K562 (cell line): ENCODE results near the gene LCN12. TPM values are rescaled to one million over a fixed set of nuclear protein-coding genes. Genes with fewer than 3 reads are reported as not detected.
A peak's percentile ranks its signal among the peaks of the same experiment; 100 is the strongest.

Experiments used
- BHLHE40 ChIP-seq: IDR thresholded peaks from 2 replicates; pipeline ENCODE4 v1.6.1; 2011; ENCODE audit warnings: low read length, improper control_type of control experiment
- CTBP1 ChIP-seq: fragments of 450-650 bp; IDR thresholded peaks from 2 replicates; pipeline ENCODE4 v1.6.1; 2016; ENCODE audit warnings: borderline replicate concordance
- ERF ChIP-seq: fragments of 450-650 bp; formaldehyde crosslinking; IDR thresholded peaks from 2 replicates; pipeline ENCODE4 v1.4.0; 2020; ENCODE audit warnings: mild to moderate bottlenecking, mixed read lengths
- FOXM1 ChIP-seq, 2 experiments: fragments of 450-650 bp in 1 of 2; sonication (generic) in 1 of 2; formaldehyde crosslinking in 1 of 2; IDR thresholded peaks; 2 replicates each; pipeline versions ENCODE4 v1.6.1 to v1.9.0; 2017 to 2022; ENCODE audit warnings: low read depth in 2 of 2, mild to moderate bottlenecking in 2 of 2, missing genetic modification reagents in 1 of 2, moderate library complexity in 1 of 2
- POLR2G ChIP-seq: fragments of 200-400 bp; formaldehyde crosslinking; IDR thresholded peaks from 2 replicates; pipeline ENCODE4 v1.6.1; 2017; ENCODE audit warnings: low read depth, mild to moderate bottlenecking, antibody characterized with exemption, low read length, moderate library complexity
- SETDB1 ChIP-seq: IDR thresholded peaks from one replicate; pipeline ENCODE4 v1.6.1; 2012; ENCODE audit warnings: low read length, control low read depth, inconsistent platforms
- SMARCA5 ChIP-seq: fragments of 450-650 bp; IDR thresholded peaks from 2 replicates; pipeline ENCODE4 v1.6.1; 2016
- TSHZ1 ChIP-seq: fragments of 250-450 bp; sonication (Bioruptor Pico); IDR thresholded peaks from 2 replicates; pipeline ENCODE4 v1.4.0; 2020; ENCODE audit warnings: mild to moderate bottlenecking, moderate library complexity
- polyA plus RNA-seq, 8 experiments: library from polyadenylated mRNA; depleted of rRNA in 4 of 8; stranded (reverse) in 5 of 8; unstranded in 3 of 8; fragments of >200 nt; fragmentation: Nextera tagmentation in 2 of 8; fragmentation: Illumina TruSeq in 1 of 8; extraction: Ambion mirVana in 2 of 8; extraction: Trizol in 1 of 8; gene quantifications; 2 replicates each; pipeline versions ENCODE4 v1.2.1 to v1.2.3, GENCODE V29; 2011 to 2014; ENCODE audit warnings: inconsistent platforms in 1 of 8, missing spikeins in 1 of 8
- total RNA-seq, 7 experiments: library from RNA; depleted of rRNA in 6 of 7; stranded (reverse); fragments of >200 nt in 6 of 7; fragmentation: Illumina TruSeq in 2 of 7; extraction: Trizol in 2 of 7; gene quantifications; 2 replicates each; pipeline versions ENCODE4 v1.2.1 to v1.2.3, GENCODE V29; 2011 to 2021; ENCODE audit warnings: low replicate concordance in 1 of 7
- TF ChIP-seq, protein P1 (sequence below): fragments of 200-800 bp; sonication (Bioruptor generic); IDR thresholded peaks from 2 replicates; pipeline ENCODE4 v1.6.1; 2016; ENCODE audit warnings: missing genetic modification characterization, missing compliant biosample characterization
- TF ChIP-seq, protein P2 (sequence below), 3 experiments: fragments of 200-800 bp in 1 of 3; sonication (Bioruptor generic) in 1 of 3; sonication (generic) in 1 of 3; formaldehyde crosslinking in 1 of 3; IDR thresholded peaks; 2 replicates each; pipeline versions ENCODE4 v1.6.1 to v1.8.0; 2016 to 2022; ENCODE audit warnings: mild to moderate bottlenecking in 2 of 3, missing compliant biosample characterization in 2 of 3, missing genetic modification characterization in 2 of 3, missing genetic modification reagents in 1 of 3
- TF ChIP-seq, protein P3 (sequence below): fragments of 450-650 bp; IDR thresholded peaks from 2 replicates; pipeline ENCODE4 v1.6.1; 2016
- TF ChIP-seq, protein P4 (sequence below): sonication (generic); formaldehyde crosslinking; IDR thresholded peaks from 2 replicates; pipeline ENCODE4 v1.8.1; 2023; ENCODE audit warnings: mild to moderate bottlenecking, missing genetic modification reagents
- TF ChIP-seq, protein P5 (sequence below): sonication (generic); formaldehyde crosslinking; IDR thresholded peaks from 2 replicates; pipeline ENCODE4 v1.5.0; 2020; ENCODE audit warnings: missing genetic modification reagents

The LCN12 gene
- total and polyA plus RNA-seq, 9 of the 15 experiments (the other 6 are each of a cell fraction or from before 2014, with no cell fraction given), result 0.05 TPM; not detected in 8

DNA sequence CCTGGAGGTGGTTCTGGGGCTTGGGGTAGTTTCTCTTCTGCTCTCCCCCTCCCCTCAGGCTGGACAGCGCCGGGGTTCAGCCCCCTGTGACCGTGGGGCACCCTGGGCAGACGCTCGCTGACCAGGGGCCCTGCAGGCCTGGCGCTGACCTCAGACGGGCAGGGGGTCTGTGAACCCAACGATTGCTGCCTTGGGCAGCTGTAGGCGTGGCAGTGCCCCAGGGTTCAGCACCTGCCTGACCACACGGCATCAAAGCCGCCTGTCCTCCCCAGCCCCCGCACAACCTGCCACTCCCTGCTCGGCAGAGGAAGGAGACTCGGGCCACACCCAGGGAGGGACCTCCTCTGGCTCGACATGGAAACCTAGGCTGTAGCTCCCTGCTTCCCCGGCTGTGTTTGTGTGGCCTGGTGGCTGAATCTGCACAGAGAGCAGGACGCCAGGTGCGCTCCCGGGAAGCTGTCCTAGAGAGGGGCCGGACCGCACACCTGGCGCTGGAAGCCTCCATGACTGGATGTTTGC lies 12.2 kb downstream of the LCN12 start (continued):
- TF ChIP-seq, protein P1, sequence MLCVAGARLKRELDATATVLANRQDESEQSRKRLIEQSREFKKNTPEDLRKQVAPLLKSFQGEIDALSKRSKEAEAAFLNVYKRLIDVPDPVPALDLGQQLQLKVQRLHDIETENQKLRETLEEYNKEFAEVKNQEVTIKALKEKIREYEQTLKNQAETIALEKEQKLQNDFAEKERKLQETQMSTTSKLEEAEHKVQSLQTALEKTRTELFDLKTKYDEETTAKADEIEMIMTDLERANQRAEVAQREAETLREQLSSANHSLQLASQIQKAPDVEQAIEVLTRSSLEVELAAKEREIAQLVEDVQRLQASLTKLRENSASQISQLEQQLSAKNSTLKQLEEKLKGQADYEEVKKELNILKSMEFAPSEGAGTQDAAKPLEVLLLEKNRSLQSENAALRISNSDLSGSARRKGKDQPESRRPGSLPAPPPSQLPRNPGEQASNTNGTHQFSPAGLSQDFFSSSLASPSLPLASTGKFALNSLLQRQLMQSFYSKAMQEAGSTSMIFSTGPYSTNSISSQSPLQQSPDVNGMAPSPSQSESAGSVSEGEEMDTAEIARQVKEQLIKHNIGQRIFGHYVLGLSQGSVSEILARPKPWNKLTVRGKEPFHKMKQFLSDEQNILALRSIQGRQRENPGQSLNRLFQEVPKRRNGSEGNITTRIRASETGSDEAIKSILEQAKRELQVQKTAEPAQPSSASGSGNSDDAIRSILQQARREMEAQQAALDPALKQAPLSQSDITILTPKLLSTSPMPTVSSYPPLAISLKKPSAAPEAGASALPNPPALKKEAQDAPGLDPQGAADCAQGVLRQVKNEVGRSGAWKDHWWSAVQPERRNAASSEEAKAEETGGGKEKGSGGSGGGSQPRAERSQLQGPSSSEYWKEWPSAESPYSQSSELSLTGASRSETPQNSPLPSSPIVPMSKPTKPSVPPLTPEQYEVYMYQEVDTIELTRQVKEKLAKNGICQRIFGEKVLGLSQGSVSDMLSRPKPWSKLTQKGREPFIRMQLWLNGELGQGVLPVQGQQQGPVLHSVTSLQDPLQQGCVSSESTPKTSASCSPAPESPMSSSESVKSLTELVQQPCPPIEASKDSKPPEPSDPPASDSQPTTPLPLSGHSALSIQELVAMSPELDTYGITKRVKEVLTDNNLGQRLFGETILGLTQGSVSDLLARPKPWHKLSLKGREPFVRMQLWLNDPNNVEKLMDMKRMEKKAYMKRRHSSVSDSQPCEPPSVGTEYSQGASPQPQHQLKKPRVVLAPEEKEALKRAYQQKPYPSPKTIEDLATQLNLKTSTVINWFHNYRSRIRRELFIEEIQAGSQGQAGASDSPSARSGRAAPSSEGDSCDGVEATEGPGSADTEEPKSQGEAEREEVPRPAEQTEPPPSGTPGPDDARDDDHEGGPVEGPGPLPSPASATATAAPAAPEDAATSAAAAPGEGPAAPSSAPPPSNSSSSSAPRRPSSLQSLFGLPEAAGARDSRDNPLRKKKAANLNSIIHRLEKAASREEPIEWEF, result no peak
- TF ChIP-seq, protein P2, sequence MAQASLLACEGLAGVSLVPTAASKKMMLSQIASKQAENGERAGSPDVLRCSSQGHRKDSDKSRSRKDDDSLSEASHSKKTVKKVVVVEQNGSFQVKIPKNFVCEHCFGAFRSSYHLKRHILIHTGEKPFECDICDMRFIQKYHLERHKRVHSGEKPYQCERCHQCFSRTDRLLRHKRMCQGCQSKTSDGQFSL (CRISPR knock-in tag; IDR thresholded peaks at IDR 0.05), result no peak; the same call in 1 of the 2 replicates
- TF ChIP-seq, protein P2 (tag; IDR thresholded peaks at IDR 0.05), result no peak
- TF ChIP-seq SETDB1 (no peak), SMARCA5 (no peak), TSHZ1 (CRISPR knock-in tag) (no peak), FOXM1 (IDR thresholded peaks at IDR 0.05; ENCODE audit: low read depth) (no peak), FOXM1 (CRISPR knock-in tag; IDR thresholded peaks at IDR 0.05; ENCODE audit: low read depth) (no peak), POLR2G (peak; percentile 57), BHLHE40 (0 out of 2 replicates have a peak, but pooled peaks have one; percentile 13), CTBP1 (peak; percentile 92), ERF (CRISPR knock-in tag) (no peak)
- TF ChIP-seq, protein P3, sequence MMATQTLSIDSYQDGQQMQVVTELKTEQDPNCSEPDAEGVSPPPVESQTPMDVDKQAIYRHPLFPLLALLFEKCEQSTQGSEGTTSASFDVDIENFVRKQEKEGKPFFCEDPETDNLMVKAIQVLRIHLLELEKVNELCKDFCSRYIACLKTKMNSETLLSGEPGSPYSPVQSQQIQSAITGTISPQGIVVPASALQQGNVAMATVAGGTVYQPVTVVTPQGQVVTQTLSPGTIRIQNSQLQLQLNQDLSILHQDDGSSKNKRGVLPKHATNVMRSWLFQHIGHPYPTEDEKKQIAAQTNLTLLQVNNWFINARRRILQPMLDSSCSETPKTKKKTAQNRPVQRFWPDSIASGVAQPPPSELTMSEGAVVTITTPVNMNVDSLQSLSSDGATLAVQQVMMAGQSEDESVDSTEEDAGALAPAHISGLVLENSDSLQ, result peak; percentile 83
- TF ChIP-seq, protein P4, sequence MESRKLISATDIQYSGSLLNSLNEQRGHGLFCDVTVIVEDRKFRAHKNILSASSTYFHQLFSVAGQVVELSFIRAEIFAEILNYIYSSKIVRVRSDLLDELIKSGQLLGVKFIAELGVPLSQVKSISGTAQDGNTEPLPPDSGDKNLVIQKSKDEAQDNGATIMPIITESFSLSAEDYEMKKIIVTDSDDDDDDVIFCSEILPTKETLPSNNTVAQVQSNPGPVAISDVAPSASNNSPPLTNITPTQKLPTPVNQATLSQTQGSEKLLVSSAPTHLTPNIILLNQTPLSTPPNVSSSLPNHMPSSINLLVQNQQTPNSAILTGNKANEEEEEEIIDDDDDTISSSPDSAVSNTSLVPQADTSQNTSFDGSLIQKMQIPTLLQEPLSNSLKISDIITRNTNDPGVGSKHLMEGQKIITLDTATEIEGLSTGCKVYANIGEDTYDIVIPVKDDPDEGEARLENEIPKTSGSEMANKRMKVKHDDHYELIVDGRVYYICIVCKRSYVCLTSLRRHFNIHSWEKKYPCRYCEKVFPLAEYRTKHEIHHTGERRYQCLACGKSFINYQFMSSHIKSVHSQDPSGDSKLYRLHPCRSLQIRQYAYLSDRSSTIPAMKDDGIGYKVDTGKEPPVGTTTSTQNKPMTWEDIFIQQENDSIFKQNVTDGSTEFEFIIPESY, result no peak
- TF ChIP-seq, protein P5, sequence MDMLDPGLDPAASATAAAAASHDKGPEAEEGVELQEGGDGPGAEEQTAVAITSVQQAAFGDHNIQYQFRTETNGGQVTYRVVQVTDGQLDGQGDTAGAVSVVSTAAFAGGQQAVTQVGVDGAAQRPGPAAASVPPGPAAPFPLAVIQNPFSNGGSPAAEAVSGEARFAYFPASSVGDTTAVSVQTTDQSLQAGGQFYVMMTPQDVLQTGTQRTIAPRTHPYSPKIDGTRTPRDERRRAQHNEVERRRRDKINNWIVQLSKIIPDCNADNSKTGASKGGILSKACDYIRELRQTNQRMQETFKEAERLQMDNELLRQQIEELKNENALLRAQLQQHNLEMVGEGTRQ (CRISPR knock-in tag), result no peak
